Neural progenitor cell (in vitro differentiated cells): ENCODE measurements around the gene WDPCP.

Experiments used
- EZH2 ChIP-seq: fragments of 200-600 bp; sonication (generic); IDR thresholded peaks from 2 replicates; pipeline ENCODE4 v1.6.1; 2017; ENCODE audit warnings: antibody characterized with exemption, mild to moderate bottlenecking, moderate library complexity
- EZH2phosphoT487 ChIP-seq: fragments of 200-600 bp; sonication (generic); IDR thresholded peaks from 2 replicates; pipeline ENCODE4 v1.6.1; 2017; ENCODE audit warnings: antibody characterized with exemption
- TF ChIP-seq, protein P1 (sequence below): fragments of 200-600 bp; sonication (generic); IDR thresholded peaks from 2 replicates; pipeline ENCODE4 v1.5.1; 2017; ENCODE audit warnings: antibody characterized with exemption, mild to moderate bottlenecking

DNA sequence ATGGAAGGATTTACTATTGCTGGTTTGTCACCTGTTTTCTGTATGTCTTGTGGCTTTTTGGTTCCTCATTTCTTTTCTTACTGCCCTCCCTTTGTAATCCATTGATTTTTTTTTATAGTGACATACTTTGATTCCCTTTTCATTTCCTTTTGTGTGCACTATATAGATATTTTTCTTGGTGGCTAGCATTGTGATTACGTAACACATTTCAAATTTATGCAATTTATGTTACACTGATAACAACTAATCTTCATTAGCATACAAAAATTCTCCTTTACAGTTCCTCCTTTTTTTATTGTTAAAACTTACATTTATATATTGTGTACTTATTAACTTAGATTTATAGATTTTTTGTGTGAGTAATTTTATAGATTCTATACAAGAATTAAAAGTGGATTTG is 457.1 kb downstream of the WDPCP start:
- TF ChIP-seq, protein P1, sequence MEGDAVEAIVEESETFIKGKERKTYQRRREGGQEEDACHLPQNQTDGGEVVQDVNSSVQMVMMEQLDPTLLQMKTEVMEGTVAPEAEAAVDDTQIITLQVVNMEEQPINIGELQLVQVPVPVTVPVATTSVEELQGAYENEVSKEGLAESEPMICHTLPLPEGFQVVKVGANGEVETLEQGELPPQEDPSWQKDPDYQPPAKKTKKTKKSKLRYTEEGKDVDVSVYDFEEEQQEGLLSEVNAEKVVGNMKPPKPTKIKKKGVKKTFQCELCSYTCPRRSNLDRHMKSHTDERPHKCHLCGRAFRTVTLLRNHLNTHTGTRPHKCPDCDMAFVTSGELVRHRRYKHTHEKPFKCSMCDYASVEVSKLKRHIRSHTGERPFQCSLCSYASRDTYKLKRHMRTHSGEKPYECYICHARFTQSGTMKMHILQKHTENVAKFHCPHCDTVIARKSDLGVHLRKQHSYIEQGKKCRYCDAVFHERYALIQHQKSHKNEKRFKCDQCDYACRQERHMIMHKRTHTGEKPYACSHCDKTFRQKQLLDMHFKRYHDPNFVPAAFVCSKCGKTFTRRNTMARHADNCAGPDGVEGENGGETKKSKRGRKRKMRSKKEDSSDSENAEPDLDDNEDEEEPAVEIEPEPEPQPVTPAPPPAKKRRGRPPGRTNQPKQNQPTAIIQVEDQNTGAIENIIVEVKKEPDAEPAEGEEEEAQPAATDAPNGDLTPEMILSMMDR, result no peak
- TF ChIP-seq EZH2 (no peak), EZH2phosphoT487 (no peak)
